H1 (cell line): ENCODE results near the gene CRYBG3. TPM values are rescaled to one million over a fixed set of nuclear protein-coding genes. Genes with fewer than 3 reads are reported as not detected.

ENCODE experiments used
- CBX5 ChIP-seq: fragments of 300-800, 300-1000 bp; sonication (generic); IDR thresholded peaks from 2 replicates; pipeline ENCODE4 v1.7.1; 2016; ENCODE audit warnings: antibody characterized with exemption, low read length, low read depth
- CBX8 ChIP-seq: fragments of 300-800, 300-1000 bp; sonication (generic); IDR thresholded peaks from 2 replicates; pipeline ENCODE4 v1.7.1; 2016; ENCODE audit warnings: low read depth, low read length, borderline replicate concordance
- KDM1A ChIP-seq: fragments of 200-600, 300-600 bp; sonication (generic); IDR thresholded peaks from 2 replicates; pipeline ENCODE4 v1.7.1; 2016; ENCODE audit warnings: mild to moderate bottlenecking, low read length, borderline replicate concordance
- NANOG ChIP-seq: IDR thresholded peaks from 2 replicates; pipeline ENCODE4 v1.6.1; 2011; ENCODE audit warnings: low read length, low read depth, mild to moderate bottlenecking, inconsistent platforms; ENCODE audit not compliant: insufficient read depth, poor library complexity, severe bottlenecking
- RBBP5 ChIP-seq: IDR thresholded peaks from 2 replicates; pipeline ENCODE4 v1.7.1; 2012; ENCODE audit warnings: low read depth, mild to moderate bottlenecking, inconsistent platforms, low read length, moderate library complexity, borderline replicate concordance
- TAF1 ChIP-seq: IDR thresholded peaks from 2 replicates; pipeline ENCODE4 v1.6.1; 2011; ENCODE audit warnings: mild to moderate bottlenecking, low read depth, low read length
- TAF7 ChIP-seq: optimal IDR thresholded peaks from 2 replicates; pipeline ENCODE3; 2011; ENCODE audit warnings: low read depth, mild to moderate bottlenecking, inconsistent platforms, low read length, moderate library complexity, borderline replicate concordance
- TCF12 ChIP-seq: IDR thresholded peaks from 2 replicates; pipeline ENCODE4 v1.6.1; 2011; ENCODE audit warnings: low read depth, mild to moderate bottlenecking, low read length
- polyA plus RNA-seq, 7 experiments: library from polyadenylated mRNA; depleted of rRNA in 3 of 7; stranded (reverse) in 5 of 7; unstranded in 2 of 7; fragments of >200 nt in 5 of 7; fragments of 200-250 nt in 2 of 7; gene quantifications; 1 replicate in 5 of 7; 2 replicates in 1 of 7; 4 replicates in 1 of 7; pipeline versions ENCODE4 v1.2.1 to v1.2.3, GENCODE V29; 2011 to 2013; ENCODE audit warnings: missing spikeins in 2 of 7, mixed read lengths in 2 of 7
- total RNA-seq: library from RNA; stranded (reverse); fragmentation: NEBNext Ultra II Directional; extraction: Animal tissue kit (Norgen Biotek cat#: 25700); gene quantifications from 2 replicates; pipeline ENCODE4 v1.2.1, GENCODE V29; 2021
- TF ChIP-seq, protein P1 (sequence below): IDR thresholded peaks from 2 replicates; pipeline ENCODE4 v1.6.1; 2011; ENCODE audit warnings: low read length, improper control_type of control experiment

The CRYBG3 gene
- total and polyA plus RNA-seq, 2 of the 8 experiments (the other 6 are each of a cell fraction or from before 2014, with no cell fraction given), result 2.1 to 8.0 TPM

DNA sequence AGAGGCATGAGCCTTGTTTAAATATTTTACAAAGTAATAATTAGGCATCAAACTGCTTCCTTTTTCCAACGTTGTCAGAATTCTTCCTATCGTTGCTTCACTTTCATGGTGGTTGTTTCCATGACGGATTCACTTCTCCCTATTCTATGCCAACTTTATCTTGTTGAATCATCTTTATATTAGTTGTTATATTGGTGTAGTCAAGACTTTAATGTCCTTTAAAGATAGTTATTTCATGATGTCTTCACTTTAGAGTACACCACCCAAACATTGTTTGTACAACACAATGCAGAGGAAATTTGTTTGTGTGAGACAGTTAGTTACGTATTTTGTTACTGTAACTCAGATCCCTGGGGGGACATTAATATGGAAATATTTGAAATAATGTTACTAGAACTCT, 61.9 kb downstream of the CRYBG3 start (continued):
- no peak for TF ChIP-seq TAF1
- TF ChIP-seq TAF7, result no peak
- no peak for TF ChIP-seq KDM1A
- TF ChIP-seq CBX8, result no peak
- TF ChIP-seq NANOG, result no peak
- TF ChIP-seq RBBP5, result no peak
- TF ChIP-seq, protein P1, sequence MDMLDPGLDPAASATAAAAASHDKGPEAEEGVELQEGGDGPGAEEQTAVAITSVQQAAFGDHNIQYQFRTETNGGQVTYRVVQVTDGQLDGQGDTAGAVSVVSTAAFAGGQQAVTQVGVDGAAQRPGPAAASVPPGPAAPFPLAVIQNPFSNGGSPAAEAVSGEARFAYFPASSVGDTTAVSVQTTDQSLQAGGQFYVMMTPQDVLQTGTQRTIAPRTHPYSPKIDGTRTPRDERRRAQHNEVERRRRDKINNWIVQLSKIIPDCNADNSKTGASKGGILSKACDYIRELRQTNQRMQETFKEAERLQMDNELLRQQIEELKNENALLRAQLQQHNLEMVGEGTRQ, result no peak
- no peak for TF ChIP-seq TCF12
- TF ChIP-seq CBX5, result no peak
